Neural crest cell (in vitro differentiated cells): ENCODE data around the gene TMEM86A. TPM values are rescaled to one million over a fixed set of nuclear protein-coding genes. Genes with fewer than 3 reads are reported as not detected.

Experiments used
- DNase-seq: peaks from one replicate; pipeline ENCODE4 v3.0.0; 2021; ENCODE audit warnings: low read depth, mixed read lengths, low spot score
- H3K27ac Mint-ChIP-seq: one replicate; pipeline ENCODE4 v1.8.0; 2021; ENCODE audit warnings: mild to moderate bottlenecking, mixed read lengths; ENCODE audit not compliant: unreplicated experiment
- H3K27me3 Mint-ChIP-seq: 2 replicates; pipeline ENCODE4 v1.8.0; 2021; ENCODE audit warnings: low read depth, mild to moderate bottlenecking, mixed read lengths
- H3K36me3 Mint-ChIP-seq: 2 replicates; pipeline ENCODE4 v1.8.0; 2021; ENCODE audit warnings: low read depth, mild to moderate bottlenecking, mixed read lengths
- H3K4me1 Mint-ChIP-seq: 2 replicates; pipeline ENCODE4 v1.8.0; 2021; ENCODE audit warnings: mixed read lengths
- H3K4me3 Mint-ChIP-seq: one replicate; pipeline ENCODE4 v1.8.0; 2021; ENCODE audit warnings: mild to moderate bottlenecking, mixed read lengths
- H3K9me3 Mint-ChIP-seq: 2 replicates; pipeline ENCODE4 v1.8.0; 2021; ENCODE audit warnings: mixed read lengths
- total RNA-seq: library from RNA; stranded (reverse); gene quantifications from 2 replicates; pipeline ENCODE4 v1.2.1, GENCODE V29; 2021
- TF ChIP-seq, protein P1 (sequence below): fragments of 200-600 bp; sonication (generic); conservative IDR thresholded peaks from 2 replicates; pipeline ENCODE4 v1.5.0; 2021; ENCODE audit warnings: antibody characterized with exemption, mild to moderate bottlenecking

The TMEM86A gene
- total RNA-seq, 1 donor from 2014 or later = 1.7 TPM

DNA sequence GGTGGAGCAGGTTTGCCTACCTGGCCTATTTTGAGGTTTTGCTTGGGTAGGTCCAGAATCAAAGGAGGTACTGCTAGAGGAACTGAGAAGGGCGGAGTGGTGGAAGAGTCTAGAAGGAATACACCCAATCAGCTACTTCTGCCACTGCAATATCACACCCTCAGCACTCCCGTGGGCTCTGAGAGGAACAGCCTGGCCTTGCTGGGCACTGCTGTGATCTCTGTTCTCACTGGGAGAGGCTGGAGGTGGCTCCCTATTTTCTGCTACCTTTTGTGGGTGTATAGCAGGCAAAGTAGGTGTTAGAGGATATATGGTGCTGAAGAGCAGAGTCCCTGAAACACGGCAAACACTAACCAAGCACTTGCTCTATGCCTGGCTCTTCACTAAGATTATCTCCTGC is 52.4 kb downstream of the TMEM86A start:
- TF ChIP-seq, protein P1, sequence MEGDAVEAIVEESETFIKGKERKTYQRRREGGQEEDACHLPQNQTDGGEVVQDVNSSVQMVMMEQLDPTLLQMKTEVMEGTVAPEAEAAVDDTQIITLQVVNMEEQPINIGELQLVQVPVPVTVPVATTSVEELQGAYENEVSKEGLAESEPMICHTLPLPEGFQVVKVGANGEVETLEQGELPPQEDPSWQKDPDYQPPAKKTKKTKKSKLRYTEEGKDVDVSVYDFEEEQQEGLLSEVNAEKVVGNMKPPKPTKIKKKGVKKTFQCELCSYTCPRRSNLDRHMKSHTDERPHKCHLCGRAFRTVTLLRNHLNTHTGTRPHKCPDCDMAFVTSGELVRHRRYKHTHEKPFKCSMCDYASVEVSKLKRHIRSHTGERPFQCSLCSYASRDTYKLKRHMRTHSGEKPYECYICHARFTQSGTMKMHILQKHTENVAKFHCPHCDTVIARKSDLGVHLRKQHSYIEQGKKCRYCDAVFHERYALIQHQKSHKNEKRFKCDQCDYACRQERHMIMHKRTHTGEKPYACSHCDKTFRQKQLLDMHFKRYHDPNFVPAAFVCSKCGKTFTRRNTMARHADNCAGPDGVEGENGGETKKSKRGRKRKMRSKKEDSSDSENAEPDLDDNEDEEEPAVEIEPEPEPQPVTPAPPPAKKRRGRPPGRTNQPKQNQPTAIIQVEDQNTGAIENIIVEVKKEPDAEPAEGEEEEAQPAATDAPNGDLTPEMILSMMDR = no peak
- Mint-ChIP-seq H3K4me1 (peaks cover 32% of the 10 kb centered on the region), H3K36me3 (no peaks in the 10 kb centered on the region), H3K9me3 (no peaks in the 10 kb centered on the region), H3K27ac (no peak overlapping the region), H3K27me3 (no peaks in the 10 kb centered on the region), H3K4me3 (no peak overlapping the region)
- DNase-seq = no peak

DNA sequence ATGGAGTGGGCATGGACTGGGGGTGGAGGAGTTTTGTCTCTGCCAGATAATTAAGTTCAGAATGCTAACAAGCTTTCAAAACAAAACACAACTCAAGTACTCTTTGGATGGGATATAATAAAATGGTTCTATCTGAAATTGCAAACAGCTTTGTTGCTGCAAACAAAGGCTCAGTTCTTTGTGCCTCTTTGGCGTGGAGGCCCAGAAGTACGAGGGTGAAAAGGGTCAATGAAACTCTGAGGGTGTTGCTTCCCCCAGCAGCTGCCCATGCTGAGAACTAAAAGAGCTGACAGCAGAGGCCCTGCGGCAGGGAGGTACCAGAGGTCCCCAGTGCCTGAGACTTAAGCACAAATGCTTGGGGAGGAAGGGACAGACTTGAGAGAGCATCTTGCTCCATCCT is 53.9 kb downstream of the TMEM86A start:
- no peaks in the 10 kb centered on the region for H3K36me3 Mint-ChIP-seq
- peaks cover 32% of the 10 kb centered on the region for H3K4me1 Mint-ChIP-seq
- H3K27me3 Mint-ChIP-seq = no peaks in the 10 kb centered on the region
- TF ChIP-seq, protein P1 = no peak
- DNase-seq = no peak
- H3K27ac Mint-ChIP-seq = peak overlapping the region; percentile 24
- peak overlapping the region; percentile 4 for H3K4me3 Mint-ChIP-seq
- H3K9me3 Mint-ChIP-seq = no peaks in the 10 kb centered on the region

DNA sequence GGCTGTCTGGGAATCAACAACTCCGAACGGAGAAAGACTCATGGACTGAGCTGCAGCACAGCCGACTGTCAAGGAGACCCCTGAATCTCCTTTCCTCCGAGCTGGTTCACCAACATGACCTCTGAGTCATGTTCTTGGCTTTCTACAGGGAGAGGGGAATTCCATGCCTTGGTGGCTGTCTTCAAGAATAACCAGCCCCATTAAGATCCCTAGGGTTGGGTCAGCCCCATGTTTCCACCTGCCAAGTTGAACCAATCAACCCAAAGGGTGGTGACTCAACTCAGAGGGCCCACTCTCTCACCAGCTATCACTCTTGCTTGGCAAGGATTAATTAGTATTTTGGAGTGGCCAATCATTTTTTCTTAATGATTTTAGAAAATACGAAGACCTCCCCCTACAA is 55.7 kb downstream of the TMEM86A start:
- Mint-ChIP-seq H3K4me1 (peaks cover 32% of the 10 kb centered on the region), H3K4me3 (no peak overlapping the region), H3K9me3 (no peaks in the 10 kb centered on the region), H3K27ac (no peak overlapping the region), H3K27me3 (no peaks in the 10 kb centered on the region), H3K36me3 (no peaks in the 10 kb centered on the region)
- TF ChIP-seq, protein P1 = no peak
- DNase-seq = no peak

Other genes with a start within 250 kb of the TMEM86A start
- gene LDHAL6A, start 242.9 kb upstream of the TMEM86A start, total RNA-seq = not detected in 2 replicates
- 45.8 and 55.2 TPM in 2 replicates for gene TSG101, start 171.8 kb upstream of the TMEM86A start, total RNA-seq
- gene UEVLD, start 110.0 kb upstream of the TMEM86A start, total RNA-seq = 10.2 and 11.1 TPM in 2 replicates
- 4.1 and 4.4 TPM in 2 replicates for gene MISFA, start 99.0 kb upstream of the TMEM86A start, total RNA-seq
- gene SPTY2D1, start 64.4 kb upstream of the TMEM86A start, total RNA-seq = 15.7 and 17.2 TPM in 2 replicates
- 0.19 and 0.50 TPM in 2 replicates for gene IGSF22, start 27.4 kb downstream of the TMEM86A start, total RNA-seq
- gene PTPN5, start 93.0 kb downstream of the TMEM86A start, total RNA-seq = 6.1 and 6.4 TPM in 2 replicates
- not detected in 2 replicates for gene MRGPRX1, start 240.6 kb downstream of the TMEM86A start, total RNA-seq